ENCODE measurements around the gene BICRA.
"Not testable (repeated sequence)": the region's sequence is repeated elsewhere in the genome, so short reads cannot be mapped to it uniquely, and the experiment has no call there.

BICRA gene

DNA sequence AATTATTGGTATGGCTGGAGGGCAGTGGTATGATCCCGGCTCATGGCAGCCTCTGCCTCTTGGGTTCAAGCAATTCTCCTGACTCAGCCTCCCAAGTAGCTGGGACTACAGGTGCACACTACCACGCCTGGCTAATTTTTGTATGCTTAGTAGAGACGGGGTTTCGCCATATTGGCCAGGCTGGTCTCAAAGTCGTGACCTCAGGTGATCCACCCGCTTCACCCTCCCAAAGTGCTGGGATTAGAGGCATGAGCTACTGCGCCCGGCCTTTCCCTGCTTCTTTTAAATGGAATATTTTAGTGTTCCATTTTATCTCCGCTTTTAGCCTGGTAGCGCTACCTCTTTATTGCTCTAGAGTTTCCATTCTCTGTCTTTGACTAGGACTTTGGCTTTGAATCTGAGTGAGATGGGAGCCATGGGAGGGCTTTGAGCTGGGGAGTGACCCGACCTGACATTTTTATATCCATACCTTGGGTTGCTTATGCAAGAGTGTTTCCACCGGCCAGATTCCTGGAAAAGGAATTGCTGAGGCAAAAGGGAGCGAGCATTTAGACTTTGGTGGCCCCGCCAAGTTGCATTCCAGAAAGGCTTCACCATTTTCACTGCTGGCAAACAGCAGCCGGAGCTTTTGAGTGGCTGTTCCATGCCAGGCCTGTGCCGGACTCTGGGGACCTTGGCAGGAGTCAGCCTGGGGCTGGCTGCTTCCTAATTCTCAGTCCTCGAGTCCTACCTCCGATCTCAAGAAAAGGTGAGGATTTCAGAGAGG is 22.9 kb downstream of the BICRA start:
- DNase-seq (ENCODE audit: low spot score) = no peak

GRCh38 chr19:47633517-47633916 is 24.6 kb downstream of the BICRA start:
- DNase-seq (ENCODE audit: low spot score) = no peak

GRCh38 chr19:47633996-47634395 is 25.1 kb downstream of the BICRA start:
- DNase-seq (ENCODE audit: low spot score) = no peak

DNA sequence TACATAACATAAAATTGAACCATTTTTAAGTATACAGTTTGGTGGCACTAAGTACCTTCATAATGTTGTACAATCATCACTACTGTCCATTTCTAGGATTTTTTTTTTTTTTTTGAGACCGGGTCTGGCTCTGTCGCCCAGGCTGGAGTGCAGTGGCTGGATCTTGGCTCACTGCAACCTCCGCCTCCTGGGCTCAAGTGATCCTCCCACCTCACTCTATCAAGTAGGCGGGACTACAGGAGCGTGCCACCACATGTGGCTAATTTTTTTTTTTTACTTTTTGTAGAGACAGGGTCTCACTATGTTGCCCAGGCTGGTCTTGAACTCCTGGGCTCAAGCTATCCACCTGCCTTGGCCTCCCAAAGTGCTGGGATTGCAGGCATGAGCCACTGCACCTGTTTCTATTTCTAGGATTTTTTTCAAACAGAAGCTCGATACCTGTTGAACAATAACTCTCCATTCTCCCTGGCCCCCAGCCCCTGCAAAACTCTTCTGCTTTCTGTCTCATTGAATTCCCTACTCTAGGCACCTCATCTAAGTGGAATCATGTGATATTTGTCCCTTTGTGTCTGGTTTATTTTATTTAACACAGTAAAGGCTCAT is 26.3 kb downstream of the BICRA start:
- not testable (repeated sequence) for DNase-seq (ENCODE audit: low spot score)

GRCh38 chr19:47637550-47637949 is 28.6 kb downstream of the BICRA start:
- DNase-seq (ENCODE audit: low spot score) = no peak

- DNase-seq (ENCODE audit: low spot score) = no peak
Measured at GRCh38 chr19:47641891-47642485, 33.1 kb downstream of the BICRA start.

GRCh38 chr19:47643281-47643680 is 34.3 kb downstream of the BICRA start:
- DNase-seq (ENCODE audit: low spot score) = no peak

GRCh38 chr19:47644199-47644598 is 35.3 kb downstream of the BICRA start:
- DNase-seq (ENCODE audit: low spot score) = no peak

DNA sequence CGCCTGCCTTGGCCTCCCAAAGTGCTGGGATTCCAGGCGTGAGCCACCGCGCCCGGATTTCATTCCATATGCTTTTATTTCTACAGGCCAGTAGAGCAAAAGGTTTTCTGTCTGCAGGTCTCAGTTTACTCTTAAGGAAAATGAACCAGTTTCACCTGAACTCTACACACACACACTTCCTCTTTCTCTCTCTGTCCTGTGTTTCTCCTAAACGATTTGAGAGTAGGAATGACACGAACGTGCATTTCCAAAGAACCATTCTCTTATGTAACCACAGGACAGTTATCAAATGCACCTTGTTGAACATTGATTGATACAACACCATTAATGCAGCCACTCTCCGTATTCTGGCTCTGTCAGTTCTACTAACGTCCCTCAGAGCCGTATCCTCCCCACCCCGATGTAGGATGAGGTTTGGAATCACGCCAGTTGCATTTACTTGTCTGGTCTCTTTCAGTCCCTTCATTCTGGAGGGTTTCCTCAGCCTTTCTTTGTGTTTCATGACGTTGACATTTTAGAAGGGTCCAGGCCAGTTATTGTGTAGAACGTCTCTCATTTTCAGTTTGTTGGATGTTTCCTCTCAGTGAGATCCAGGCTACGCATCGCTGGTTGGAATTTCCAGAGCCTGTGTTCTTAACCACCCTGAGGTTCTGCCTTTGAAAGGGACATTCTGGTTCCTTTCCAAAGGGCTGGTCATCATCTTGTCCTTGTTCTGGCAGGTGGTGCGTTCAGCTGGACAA is 36.0 kb downstream of the BICRA start:
- no peak for DNase-seq (ENCODE audit: low spot score)

- no peak for DNase-seq (ENCODE audit: low spot score)
Measured at GRCh38 chr19:47646924-47647323, 38.0 kb downstream of the BICRA start.

- no peak for DNase-seq (ENCODE audit: low spot score)
Measured at GRCh38 chr19:47649588-47649987, 40.7 kb downstream of the BICRA start.

GRCh38 chr19:47650700-47651099 is 41.8 kb downstream of the BICRA start:
- no peak for DNase-seq (ENCODE audit: low spot score)

GRCh38 chr19:47651132-47651531 is 42.2 kb downstream of the BICRA start:
- no peak for DNase-seq (ENCODE audit: low spot score)

- no peak for DNase-seq (ENCODE audit: low spot score)
Measured at GRCh38 chr19:47651691-47652090, 42.8 kb downstream of the BICRA start.

DNA sequence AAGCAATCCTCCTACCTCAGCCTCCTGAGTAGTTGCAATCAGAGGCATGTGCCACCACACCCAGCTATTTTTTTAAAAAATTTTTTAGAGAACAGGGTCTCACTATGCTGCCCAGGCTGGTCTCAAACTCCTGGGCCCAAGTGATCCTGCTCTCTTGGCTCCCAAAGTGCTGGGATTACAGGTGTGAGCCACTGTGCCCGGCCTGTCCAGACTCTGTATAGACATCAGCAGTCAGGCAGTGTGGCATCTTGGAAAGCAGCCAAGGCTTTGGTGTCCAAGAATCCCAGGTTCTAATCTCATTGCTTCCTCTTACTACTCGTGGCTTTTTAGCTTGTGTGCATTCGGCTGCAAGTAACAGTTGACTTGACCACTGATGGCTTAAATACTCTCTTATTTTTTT is 43.4 kb downstream of the BICRA start:
- DNase-seq (ENCODE audit: low spot score) = no peak

GRCh38 chr19:47653856-47654255 is 44.9 kb downstream of the BICRA start:
- DNase-seq (ENCODE audit: low spot score) = no peak

- no peak for DNase-seq (ENCODE audit: low spot score)
Measured at GRCh38 chr19:47657719-47658118, 48.8 kb downstream of the BICRA start.

- DNase-seq (ENCODE audit: low spot score) = no peak
Measured at GRCh38 chr19:47658431-47659348, 49.8 kb downstream of the BICRA start.

DNA sequence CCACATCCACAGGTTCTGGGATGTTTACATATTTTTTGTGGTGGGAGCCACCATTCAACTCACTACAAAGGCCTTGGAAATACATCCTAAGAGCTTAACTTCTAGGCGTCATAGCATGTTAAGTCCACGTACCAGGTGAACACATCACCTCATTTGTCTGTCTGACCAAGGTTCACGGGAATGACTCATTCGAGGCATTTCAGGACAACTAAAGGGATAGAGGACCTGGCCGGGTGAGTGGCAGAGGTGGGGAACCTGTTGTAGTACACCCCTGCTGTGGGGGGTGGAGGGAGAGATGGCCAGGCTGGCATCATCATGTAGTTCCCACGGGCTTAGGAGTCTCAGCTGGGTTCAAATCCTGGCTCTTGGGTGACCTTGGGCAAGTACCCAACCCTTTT is 51.5 kb downstream of the BICRA start:
- DNase-seq (ENCODE audit: low spot score) = no peak

DNA sequence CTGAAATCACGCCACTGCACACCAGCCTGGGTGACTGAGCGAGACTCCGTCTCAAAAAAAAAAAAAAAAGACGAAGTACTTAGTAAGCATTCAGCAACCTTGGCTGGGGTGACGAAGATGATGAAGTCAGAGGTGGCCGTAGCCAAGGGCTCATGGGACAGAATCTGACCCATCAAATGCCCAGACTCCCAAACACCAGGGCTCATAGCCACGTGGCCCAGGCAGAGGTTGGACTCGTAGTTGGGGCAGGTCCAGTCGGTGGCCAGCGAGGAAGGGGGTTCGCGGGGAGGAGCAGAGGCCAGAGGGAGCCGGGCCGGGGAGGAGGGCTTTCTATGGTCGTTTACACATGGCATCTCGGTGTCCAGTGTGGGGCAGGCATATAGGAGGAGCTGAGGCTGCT is 52.2 kb downstream of the BICRA start:
- no peak for DNase-seq (ENCODE audit: low spot score)

- no peak for DNase-seq (ENCODE audit: low spot score)
Measured at GRCh38 chr19:47661611-47662010, 52.7 kb downstream of the BICRA start.

DNA sequence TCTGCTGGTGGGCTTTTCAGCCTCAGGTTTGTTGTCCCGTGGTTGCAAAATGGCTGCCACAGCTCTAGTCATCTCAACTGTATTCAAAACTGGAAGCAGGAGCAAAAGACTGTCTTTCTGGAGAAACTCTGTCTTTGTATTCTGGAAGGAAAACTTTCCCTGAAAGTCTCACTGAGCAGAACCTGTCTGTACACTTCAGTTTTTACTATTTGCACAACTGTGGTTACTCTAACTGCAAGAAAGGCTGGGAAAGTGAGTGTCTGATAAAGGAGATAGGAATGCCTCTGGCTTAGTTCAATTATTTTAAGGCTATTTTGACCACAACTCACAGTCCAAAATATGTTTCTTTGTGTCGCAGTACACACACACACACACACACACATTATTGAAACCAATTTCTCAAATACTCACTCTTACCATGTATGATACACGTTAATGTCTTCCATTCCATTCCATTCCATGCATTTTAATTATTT is 54.5 kb downstream of the BICRA start:
- DNase-seq (ENCODE audit: low spot score) = no peak

Data from CD4-positive, alpha-beta T cell treated with Interleukin-15 for 4 hours (primary cell).